Measurements from ENCODE around the gene FOSL1.

Gene FOSL1

GRCh38 chr11:65934014-65934413, 33.8 kb upstream of the FOSL1 start:
- TF ChIP-seq POLR2AphosphoS5 (IDR thresholded peaks at IDR 0.05; ENCODE audit: low read depth, low read length) (no peak), POLR2A (IDR thresholded peaks at IDR 0.05; ENCODE audit: low read depth, low read length) (no peak), TAF1 (IDR thresholded peaks at IDR 0.05; ENCODE audit: borderline replicate concordance, low read depth, low read length) (no peak)
- no peak for FAIRE-seq
- no peak for DNase-seq (ENCODE audit: insufficient read length)

GRCh38 chr11:65932558-65932919, 32.4 kb upstream of the FOSL1 start:
- no peak for FAIRE-seq
- no peak for TF ChIP-seq POLR2AphosphoS5 (IDR thresholded peaks at IDR 0.05; ENCODE audit: low read depth, low read length)
- TF ChIP-seq TAF1 (IDR thresholded peaks at IDR 0.05; ENCODE audit: borderline replicate concordance, low read depth, low read length), result no peak
- TF ChIP-seq POLR2A (IDR thresholded peaks at IDR 0.05; ENCODE audit: low read depth, low read length), result no peak
- no peak for DNase-seq (ENCODE audit: insufficient read length)

- FAIRE-seq (no peak), DNase-seq (ENCODE audit: insufficient read length) (no peak)
- TF ChIP-seq TAF1 (IDR thresholded peaks at IDR 0.05; ENCODE audit: borderline replicate concordance, low read depth, low read length) (no peak), POLR2A (IDR thresholded peaks at IDR 0.05; ENCODE audit: low read depth, low read length) (no peak), POLR2AphosphoS5 (IDR thresholded peaks at IDR 0.05; ENCODE audit: low read depth, low read length) (no peak)
These were observed 31.8 kb upstream of the FOSL1 start for GRCh38 chr11:65931773-65932557.

GRCh38 chr11:65928667-65929066, 28.5 kb upstream of the FOSL1 start:
- DNase-seq (ENCODE audit: insufficient read length) (no peak), FAIRE-seq (peak; percentile 82)
- TF ChIP-seq TAF1 (IDR thresholded peaks at IDR 0.05; ENCODE audit: borderline replicate concordance, low read depth, low read length), result no peak
- TF ChIP-seq POLR2AphosphoS5 (IDR thresholded peaks at IDR 0.05; ENCODE audit: low read depth, low read length), result no peak
- no peak for TF ChIP-seq POLR2A (IDR thresholded peaks at IDR 0.05; ENCODE audit: low read depth, low read length)

GRCh38 chr11:65927904-65928397, 27.8 kb upstream of the FOSL1 start:
- FAIRE-seq (peak; percentile 95), DNase-seq (ENCODE audit: insufficient read length) (peak; percentile 86)
- TF ChIP-seq POLR2AphosphoS5 (IDR thresholded peaks at IDR 0.05; ENCODE audit: low read depth, low read length) (0 out of 2 replicates have a peak, but pooled peaks have one; percentile 54), TAF1 (IDR thresholded peaks at IDR 0.05; ENCODE audit: borderline replicate concordance, low read depth, low read length) (no peak), POLR2A (IDR thresholded peaks at IDR 0.05; ENCODE audit: low read depth, low read length) (peak; percentile 41; the same call in 1 of the 2 replicates)

- DNase-seq (ENCODE audit: insufficient read length) (no peak), FAIRE-seq (no peak)
- TF ChIP-seq POLR2A (IDR thresholded peaks at IDR 0.05; ENCODE audit: low read depth, low read length) (no peak), TAF1 (IDR thresholded peaks at IDR 0.05; ENCODE audit: borderline replicate concordance, low read depth, low read length) (no peak), POLR2AphosphoS5 (IDR thresholded peaks at IDR 0.05; ENCODE audit: low read depth, low read length) (no peak)
These were observed 25.2 kb upstream of the FOSL1 start for GRCh38 chr11:65925397-65925796.

GRCh38 chr11:65922565-65922964, 22.4 kb upstream of the FOSL1 start:
- TF ChIP-seq POLR2AphosphoS5 (IDR thresholded peaks at IDR 0.05; ENCODE audit: low read depth, low read length) (no peak), TAF1 (IDR thresholded peaks at IDR 0.05; ENCODE audit: borderline replicate concordance, low read depth, low read length) (no peak), POLR2A (IDR thresholded peaks at IDR 0.05; ENCODE audit: low read depth, low read length) (no peak)
- FAIRE-seq (no peak), DNase-seq (ENCODE audit: insufficient read length) (no peak)

- no peak for FAIRE-seq
- no peak for TF ChIP-seq POLR2AphosphoS5 (IDR thresholded peaks at IDR 0.05; ENCODE audit: low read depth, low read length)
- TF ChIP-seq TAF1 (IDR thresholded peaks at IDR 0.05; ENCODE audit: borderline replicate concordance, low read depth, low read length), result no peak
- TF ChIP-seq POLR2A (IDR thresholded peaks at IDR 0.05; ENCODE audit: low read depth, low read length), result no peak
- DNase-seq (ENCODE audit: insufficient read length), result no peak
These were observed 21.7 kb upstream of the FOSL1 start for GRCh38 chr11:65921876-65922275.

GRCh38 chr11:65921033-65921555, 20.9 kb upstream of the FOSL1 start:
- no peak for DNase-seq (ENCODE audit: insufficient read length)
- no peak for FAIRE-seq
- TF ChIP-seq TAF1 (IDR thresholded peaks at IDR 0.05; ENCODE audit: borderline replicate concordance, low read depth, low read length) (no peak), POLR2A (IDR thresholded peaks at IDR 0.05; ENCODE audit: low read depth, low read length) (no peak), POLR2AphosphoS5 (IDR thresholded peaks at IDR 0.05; ENCODE audit: low read depth, low read length) (no peak)

GRCh38 chr11:65920372-65920802, 20.2 kb upstream of the FOSL1 start:
- DNase-seq (ENCODE audit: insufficient read length) (no peak), FAIRE-seq (no peak)
- TF ChIP-seq TAF1 (IDR thresholded peaks at IDR 0.05; ENCODE audit: borderline replicate concordance, low read depth, low read length), result no peak
- TF ChIP-seq POLR2A (IDR thresholded peaks at IDR 0.05; ENCODE audit: low read depth, low read length), result no peak
- no peak for TF ChIP-seq POLR2AphosphoS5 (IDR thresholded peaks at IDR 0.05; ENCODE audit: low read depth, low read length)

GRCh38 chr11:65919573-65920371, 19.6 kb upstream of the FOSL1 start:
- no peak for FAIRE-seq

More at GRCh38 chr11:65919573-65920371, 19.6 kb upstream of the FOSL1 start:
- TF ChIP-seq POLR2AphosphoS5 (IDR thresholded peaks at IDR 0.05; ENCODE audit: low read depth, low read length) (no peak), TAF1 (IDR thresholded peaks at IDR 0.05; ENCODE audit: borderline replicate concordance, low read depth, low read length) (0 out of 2 replicates have a peak, but pooled peaks have one; percentile 30)
- DNase-seq (ENCODE audit: insufficient read length), result peak; percentile 74

Data from GM12892 (cell line).